WTC11 (cell line): ENCODE results near the gene CDYL. TPM values are rescaled to one million over a fixed set of nuclear protein-coding genes. Genes with fewer than 3 reads are reported as not detected.

Source experiments
- ATAC-seq: fragments of 200-7000 bp; cut with Tn5 transposase; 2 replicates; pipeline ENCODE4 v1.10.0; 2021; ENCODE audit warnings: mild to moderate bottlenecking, moderate library complexity
- CTCF ChIA-PET: fragments of 300-600 bp; sonication (Branson Sonifier 250); formaldehyde crosslinking; loops from one replicate; lab custom pipeline; 2021; ENCODE audit warnings: antibody characterized with exemption; lab: Charles Lee
- POLR2A ChIA-PET: fragments of 350-600 bp; sonication (Branson Sonifier 250); formaldehyde crosslinking; loops from one replicate; lab custom pipeline; 2021; ENCODE audit warnings: antibody characterized with exemption; lab: Charles Lee
- DNase-seq: peaks from one replicate; pipeline ENCODE4 v3.0.0; 2021; ENCODE audit warnings: low spot score
- H3K27ac Mint-ChIP-seq: 2 replicates; pipeline ENCODE4 v1.8.0; 2021; ENCODE audit warnings: mixed read lengths
- H3K27me3 Mint-ChIP-seq: 2 replicates; pipeline ENCODE4 v1.8.0; 2021; ENCODE audit warnings: low read depth, mild to moderate bottlenecking, moderate library complexity, mixed read lengths
- H3K36me3 Mint-ChIP-seq: 2 replicates; pipeline ENCODE4 v1.8.0; 2021; ENCODE audit warnings: mixed read lengths
- H3K4me1 Mint-ChIP-seq: 2 replicates; pipeline ENCODE4 v1.8.0; 2022; ENCODE audit warnings: mixed read lengths
- H3K4me3 Mint-ChIP-seq: 2 replicates; pipeline ENCODE4 v1.8.0; 2021; ENCODE audit warnings: mild to moderate bottlenecking, moderate library complexity, mixed read lengths
- H3K9me3 Mint-ChIP-seq: 2 replicates; pipeline ENCODE4 v1.8.0; 2021; ENCODE audit warnings: mixed read lengths
- CTCF ChIP-seq: fragments of 200-600 bp; IDR thresholded peaks from 2 replicates; pipeline ENCODE4 v1.8.0; 2022; ENCODE audit warnings: antibody characterized with exemption
- ESRRA ChIP-seq: sonication (generic); formaldehyde crosslinking; IDR thresholded peaks from 2 replicates; pipeline ENCODE4 v1.8.1; 2022; ENCODE audit warnings: mild to moderate bottlenecking, missing genetic modification reagents, borderline replicate concordance
- FOXJ3 ChIP-seq: sonication (generic); formaldehyde crosslinking; IDR thresholded peaks from 2 replicates; pipeline ENCODE4 v1.9.0; 2021; ENCODE audit warnings: missing genetic modification reagents, mild to moderate bottlenecking, borderline replicate concordance
- HMGXB4 ChIP-seq: sonication (generic); formaldehyde crosslinking; IDR thresholded peaks from 2 replicates; pipeline ENCODE4 v1.8.1; 2023; ENCODE audit warnings: mild to moderate bottlenecking, moderate library complexity, missing genetic modification reagents
- MLX ChIP-seq: sonication (generic); formaldehyde crosslinking; IDR thresholded peaks from 2 replicates; pipeline ENCODE4 v1.8.1; 2023; ENCODE audit warnings: mild to moderate bottlenecking, missing genetic modification reagents, moderate library complexity
- NFATC4 ChIP-seq: fragments of 250-450 bp; sonication (Bioruptor Pico); IDR thresholded peaks from 2 replicates; pipeline ENCODE4 v1.9.0; 2021; ENCODE audit warnings: mild to moderate bottlenecking
- RELA ChIP-seq: sonication (generic); formaldehyde crosslinking; IDR thresholded peaks from 2 replicates; pipeline ENCODE4 v1.8.1; 2022; ENCODE audit warnings: missing genetic modification reagents, mild to moderate bottlenecking, borderline replicate concordance
- SMAD3 ChIP-seq: sonication (generic); formaldehyde crosslinking; IDR thresholded peaks from 2 replicates; pipeline ENCODE4 v1.8.0; 2022; ENCODE audit warnings: missing genetic modification reagents, mild to moderate bottlenecking, borderline replicate concordance
- SMAD4 ChIP-seq: sonication (generic); formaldehyde crosslinking; IDR thresholded peaks from 2 replicates; pipeline ENCODE4 v1.8.0; 2022; ENCODE audit warnings: mild to moderate bottlenecking, missing genetic modification reagents
- TEAD4 ChIP-seq: sonication (generic); formaldehyde crosslinking; IDR thresholded peaks from 2 replicates; pipeline ENCODE4 v1.8.0; 2022; ENCODE audit warnings: mild to moderate bottlenecking, missing genetic modification reagents
- total RNA-seq: library from RNA; stranded (reverse); gene quantifications from 3 replicates; pipeline ENCODE4 v1.2.3, GENCODE V29; 2021
- TF ChIP-seq, protein P1 (sequence below): fragments of 250-450 bp; sonication (Bioruptor Pico); IDR thresholded peaks from 2 replicates; pipeline ENCODE4 v1.8.0; 2021; ENCODE audit warnings: mild to moderate bottlenecking
- TF ChIP-seq, protein P2 (sequence below): fragments of 250-450 bp; sonication (Bioruptor Pico); IDR thresholded peaks from 2 replicates; pipeline ENCODE4 v1.9.0; 2021; ENCODE audit warnings: moderate library complexity, mild to moderate bottlenecking, inconsistent platforms, borderline replicate concordance
- TF ChIP-seq, protein P3 (sequence below): sonication (generic); formaldehyde crosslinking; IDR thresholded peaks from 2 replicates; pipeline ENCODE4 v1.8.0; 2023; ENCODE audit warnings: missing genetic modification reagents, mild to moderate bottlenecking, borderline replicate concordance
- TF ChIP-seq, protein P4 (sequence below): sonication (generic); formaldehyde crosslinking; IDR thresholded peaks from 2 replicates; pipeline ENCODE4 v1.8.1; 2023; ENCODE audit warnings: mild to moderate bottlenecking, missing genetic modification reagents, borderline replicate concordance
- TF ChIP-seq, protein P5 (sequence below): sonication (generic); formaldehyde crosslinking; IDR thresholded peaks from 2 replicates; pipeline ENCODE4 v1.8.0; 2022; ENCODE audit warnings: mild to moderate bottlenecking, missing genetic modification reagents

Gene CDYL
- total RNA-seq, 1 experiment from 2014 or later = 92.0 TPM

DNA sequence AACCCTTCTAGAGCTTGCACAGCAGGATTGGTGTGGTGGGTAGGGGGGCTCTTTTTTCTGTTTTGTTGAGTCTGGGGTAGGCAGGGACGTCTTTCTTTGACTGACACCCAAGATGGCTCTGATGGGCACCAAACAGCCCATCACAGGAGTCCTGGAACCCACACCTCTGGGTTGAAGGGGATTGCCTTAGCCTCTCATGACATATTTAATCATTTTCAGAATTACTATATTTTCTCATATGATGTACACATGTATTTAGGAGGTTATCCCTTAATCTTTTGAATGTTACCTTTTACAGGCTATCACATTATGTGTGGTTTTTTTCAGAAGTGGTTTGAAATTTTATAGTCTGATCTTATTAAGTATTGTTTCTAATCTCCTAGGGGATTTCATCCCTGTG, 163.0 kb downstream of the CDYL start (continued):
- TF ChIP-seq, protein P1, sequence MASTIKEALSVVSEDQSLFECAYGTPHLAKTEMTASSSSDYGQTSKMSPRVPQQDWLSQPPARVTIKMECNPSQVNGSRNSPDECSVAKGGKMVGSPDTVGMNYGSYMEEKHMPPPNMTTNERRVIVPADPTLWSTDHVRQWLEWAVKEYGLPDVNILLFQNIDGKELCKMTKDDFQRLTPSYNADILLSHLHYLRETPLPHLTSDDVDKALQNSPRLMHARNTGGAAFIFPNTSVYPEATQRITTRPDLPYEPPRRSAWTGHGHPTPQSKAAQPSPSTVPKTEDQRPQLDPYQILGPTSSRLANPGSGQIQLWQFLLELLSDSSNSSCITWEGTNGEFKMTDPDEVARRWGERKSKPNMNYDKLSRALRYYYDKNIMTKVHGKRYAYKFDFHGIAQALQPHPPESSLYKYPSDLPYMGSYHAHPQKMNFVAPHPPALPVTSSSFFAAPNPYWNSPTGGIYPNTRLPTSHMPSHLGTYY (CRISPR knock-in tag) = no peak
- TF ChIP-seq, protein P2, sequence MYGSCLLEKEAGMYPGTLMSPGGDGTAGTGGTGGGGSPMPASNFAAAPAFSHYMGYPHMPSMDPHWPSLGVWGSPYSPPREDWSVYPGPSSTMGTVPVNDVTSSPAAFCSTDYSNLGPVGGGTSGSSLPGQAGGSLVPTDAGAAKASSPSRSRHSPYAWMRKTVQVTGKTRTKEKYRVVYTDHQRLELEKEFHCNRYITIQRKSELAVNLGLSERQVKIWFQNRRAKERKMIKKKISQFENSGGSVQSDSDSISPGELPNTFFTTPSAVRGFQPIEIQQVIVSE (CRISPR knock-in tag) = no peak

DNA sequence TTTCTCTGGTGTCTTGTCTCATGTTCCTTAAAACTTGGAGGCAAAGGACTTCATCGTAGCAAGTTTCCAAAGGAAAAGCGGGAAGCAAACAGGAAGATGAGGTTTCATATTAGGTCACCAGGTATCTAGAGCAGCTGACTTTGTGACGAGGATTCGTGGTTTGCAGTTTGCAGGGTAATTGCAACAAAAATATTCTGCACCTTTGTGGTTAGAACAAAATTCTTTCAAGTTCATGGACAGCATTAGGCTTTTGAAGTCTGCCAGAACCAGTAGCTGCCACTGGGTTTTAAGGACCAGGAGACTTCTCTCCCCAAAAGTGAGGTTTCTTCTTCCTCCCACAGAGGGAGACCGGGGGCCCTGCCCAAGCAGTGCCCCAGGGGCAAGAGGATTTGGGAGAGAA, 164.2 kb downstream of the CDYL start:
- Mint-ChIP-seq H3K4me3 (no peak overlapping the region), H3K9me3 (no peaks in the 10 kb centered on the region), H3K27me3 (no peaks in the 10 kb centered on the region), H3K36me3 (peaks cover 39% of the 10 kb centered on the region), H3K4me1 (peaks cover 42% of the 10 kb centered on the region), H3K27ac (no peak overlapping the region)
- no peak for DNase-seq
- ChIA-PET CTCF (interaction anchor here (1.5 kb wide), 1 partner anchor 17 kb away, joined by 8 read pairs; no protein-coding TSS in a partner anchor), POLR2A (no interaction called here)
- TF ChIP-seq, protein P2 (CRISPR knock-in tag) = no peak
- TF ChIP-seq NFATC4 (CRISPR knock-in tag) = no peak
- TF ChIP-seq, protein P3, sequence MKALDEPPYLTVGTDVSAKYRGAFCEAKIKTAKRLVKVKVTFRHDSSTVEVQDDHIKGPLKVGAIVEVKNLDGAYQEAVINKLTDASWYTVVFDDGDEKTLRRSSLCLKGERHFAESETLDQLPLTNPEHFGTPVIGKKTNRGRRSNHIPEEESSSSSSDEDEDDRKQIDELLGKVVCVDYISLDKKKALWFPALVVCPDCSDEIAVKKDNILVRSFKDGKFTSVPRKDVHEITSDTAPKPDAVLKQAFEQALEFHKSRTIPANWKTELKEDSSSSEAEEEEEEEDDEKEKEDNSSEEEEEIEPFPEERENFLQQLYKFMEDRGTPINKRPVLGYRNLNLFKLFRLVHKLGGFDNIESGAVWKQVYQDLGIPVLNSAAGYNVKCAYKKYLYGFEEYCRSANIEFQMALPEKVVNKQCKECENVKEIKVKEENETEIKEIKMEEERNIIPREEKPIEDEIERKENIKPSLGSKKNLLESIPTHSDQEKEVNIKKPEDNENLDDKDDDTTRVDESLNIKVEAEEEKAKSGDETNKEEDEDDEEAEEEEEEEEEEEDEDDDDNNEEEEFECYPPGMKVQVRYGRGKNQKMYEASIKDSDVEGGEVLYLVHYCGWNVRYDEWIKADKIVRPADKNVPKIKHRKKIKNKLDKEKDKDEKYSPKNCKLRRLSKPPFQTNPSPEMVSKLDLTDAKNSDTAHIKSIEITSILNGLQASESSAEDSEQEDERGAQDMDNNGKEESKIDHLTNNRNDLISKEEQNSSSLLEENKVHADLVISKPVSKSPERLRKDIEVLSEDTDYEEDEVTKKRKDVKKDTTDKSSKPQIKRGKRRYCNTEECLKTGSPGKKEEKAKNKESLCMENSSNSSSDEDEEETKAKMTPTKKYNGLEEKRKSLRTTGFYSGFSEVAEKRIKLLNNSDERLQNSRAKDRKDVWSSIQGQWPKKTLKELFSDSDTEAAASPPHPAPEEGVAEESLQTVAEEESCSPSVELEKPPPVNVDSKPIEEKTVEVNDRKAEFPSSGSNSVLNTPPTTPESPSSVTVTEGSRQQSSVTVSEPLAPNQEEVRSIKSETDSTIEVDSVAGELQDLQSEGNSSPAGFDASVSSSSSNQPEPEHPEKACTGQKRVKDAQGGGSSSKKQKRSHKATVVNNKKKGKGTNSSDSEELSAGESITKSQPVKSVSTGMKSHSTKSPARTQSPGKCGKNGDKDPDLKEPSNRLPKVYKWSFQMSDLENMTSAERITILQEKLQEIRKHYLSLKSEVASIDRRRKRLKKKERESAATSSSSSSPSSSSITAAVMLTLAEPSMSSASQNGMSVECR (CRISPR knock-in tag) = no peak
- no peak for TF ChIP-seq SMAD3 (CRISPR knock-in tag)
- no peak for TF ChIP-seq HMGXB4
- TF ChIP-seq, protein P4, sequence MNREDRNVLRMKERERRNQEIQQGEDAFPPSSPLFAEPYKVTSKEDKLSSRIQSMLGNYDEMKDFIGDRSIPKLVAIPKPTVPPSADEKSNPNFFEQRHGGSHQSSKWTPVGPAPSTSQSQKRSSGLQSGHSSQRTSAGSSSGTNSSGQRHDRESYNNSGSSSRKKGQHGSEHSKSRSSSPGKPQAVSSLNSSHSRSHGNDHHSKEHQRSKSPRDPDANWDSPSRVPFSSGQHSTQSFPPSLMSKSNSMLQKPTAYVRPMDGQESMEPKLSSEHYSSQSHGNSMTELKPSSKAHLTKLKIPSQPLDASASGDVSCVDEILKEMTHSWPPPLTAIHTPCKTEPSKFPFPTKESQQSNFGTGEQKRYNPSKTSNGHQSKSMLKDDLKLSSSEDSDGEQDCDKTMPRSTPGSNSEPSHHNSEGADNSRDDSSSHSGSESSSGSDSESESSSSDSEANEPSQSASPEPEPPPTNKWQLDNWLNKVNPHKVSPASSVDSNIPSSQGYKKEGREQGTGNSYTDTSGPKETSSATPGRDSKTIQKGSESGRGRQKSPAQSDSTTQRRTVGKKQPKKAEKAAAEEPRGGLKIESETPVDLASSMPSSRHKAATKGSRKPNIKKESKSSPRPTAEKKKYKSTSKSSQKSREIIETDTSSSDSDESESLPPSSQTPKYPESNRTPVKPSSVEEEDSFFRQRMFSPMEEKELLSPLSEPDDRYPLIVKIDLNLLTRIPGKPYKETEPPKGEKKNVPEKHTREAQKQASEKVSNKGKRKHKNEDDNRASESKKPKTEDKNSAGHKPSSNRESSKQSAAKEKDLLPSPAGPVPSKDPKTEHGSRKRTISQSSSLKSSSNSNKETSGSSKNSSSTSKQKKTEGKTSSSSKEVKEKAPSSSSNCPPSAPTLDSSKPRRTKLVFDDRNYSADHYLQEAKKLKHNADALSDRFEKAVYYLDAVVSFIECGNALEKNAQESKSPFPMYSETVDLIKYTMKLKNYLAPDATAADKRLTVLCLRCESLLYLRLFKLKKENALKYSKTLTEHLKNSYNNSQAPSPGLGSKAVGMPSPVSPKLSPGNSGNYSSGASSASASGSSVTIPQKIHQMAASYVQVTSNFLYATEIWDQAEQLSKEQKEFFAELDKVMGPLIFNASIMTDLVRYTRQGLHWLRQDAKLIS = no peak
- TF ChIP-seq MLX (CRISPR knock-in tag) = no peak
- TF ChIP-seq FOXJ3 (CRISPR knock-in tag) = no peak
- no peak for TF ChIP-seq CTCF
- TF ChIP-seq, protein P5, sequence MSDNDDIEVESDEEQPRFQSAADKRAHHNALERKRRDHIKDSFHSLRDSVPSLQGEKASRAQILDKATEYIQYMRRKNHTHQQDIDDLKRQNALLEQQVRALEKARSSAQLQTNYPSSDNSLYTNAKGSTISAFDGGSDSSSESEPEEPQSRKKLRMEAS (CRISPR knock-in tag) = no peak
- no peak for TF ChIP-seq RELA (CRISPR knock-in tag)
- TF ChIP-seq SMAD4 = no peak
- TF ChIP-seq ESRRA (CRISPR knock-in tag) = no peak
- no peak for TF ChIP-seq TEAD4 (CRISPR knock-in tag)
- no peak for ATAC-seq
